HCT116 (cell line): ENCODE data around the gene CDC42SE2. TPM values are rescaled to one million over a fixed set of nuclear protein-coding genes. Genes with fewer than 3 reads are reported as not detected.

Source experiments
- ATAC-seq: fragments of 200-7000 bp; cut with Tn5 transposase; 2 replicates; pipeline ENCODE4 v1.9.1; 2020; ENCODE audit warnings: mild to moderate bottlenecking, moderate library complexity
- BruUV-seq: library from RNA; stranded (reverse); fragments of 400-500 nt; replicated peaks from 2 replicates; lab custom pipeline; 2021; lab: Mats Ljungman, UMichigan
- CTCF ChIA-PET: fragments of 300-600 bp; sonication (Branson Sonifier 250); formaldehyde crosslinking; loops from one replicate; lab custom pipeline; 2021; ENCODE audit warnings: antibody characterized with exemption; lab: Charles Lee
- POLR2A ChIA-PET: fragments of 300-600, 350-600 bp; sonication (Branson Sonifier 250); formaldehyde crosslinking; loops from one replicate; lab custom pipeline; 2021; ENCODE audit warnings: antibody characterized with exemption; lab: Charles Lee
- RAD21 ChIA-PET, 2 experiments: fragments of 300-600 bp; sonication (Branson Sonifier 250); formaldehyde crosslinking; loops; one replicate each; lab custom pipeline; 2023; ENCODE audit warnings: low total read pairs in 2 of 2; ENCODE audit not compliant: uncharacterized antibody in 2 of 2, unreplicated experiment in 2 of 2, low non-redundant PET in 1 of 2; lab: Charles Lee
- DNase-seq: peaks from one replicate; pipeline ENCODE4 v3.0.0-alpha.2; 2010; ENCODE audit warnings: low read depth, low spot score
- H2AFZ ChIP-seq: fragments of 200-600 bp; shearing (Covaris generic), sonication (generic); 2 replicates; pipeline ENCODE4 v1.6.1; 2017; ENCODE audit warnings: low read depth, mixed run types, mixed read lengths, antibody characterized with exemption, low read length; ENCODE audit not compliant: poor library complexity, severe bottlenecking
- H3K27ac ChIP-seq: 2 replicates; pipeline ENCODE4 v1.5.1; 2012; ENCODE audit warnings: low read depth, low read length
- H3K27me3 ChIP-seq: fragments of 200-600 bp; sonication (generic); 2 replicates; pipeline ENCODE4 v1.6.1; 2016; ENCODE audit warnings: mixed run types, low read length, mixed read lengths; ENCODE audit not compliant: insufficient read depth
- H3K36me3 ChIP-seq, 2 experiments: fragments of 200-500 bp in 1 of 2; fragments of 200-600 bp in 1 of 2; sonication (Bioruptor generic) in 1 of 2; sonication (generic) in 1 of 2; 2 replicates each; pipeline versions ENCODE4 v1.5.1 to v1.6.1; 2014 to 2016; ENCODE audit warnings: low read length in 2 of 2, inconsistent platforms in 1 of 2, mixed read lengths in 1 of 2, mixed run types in 1 of 2; ENCODE audit not compliant: insufficient read depth in 2 of 2, control insufficient read depth in 1 of 2
- H3K4me1 ChIP-seq, 2 experiments: fragments of 200-600 bp in 1 of 2; sonication (generic) in 1 of 2; 2 replicates each; pipeline versions ENCODE4 v1.5.1 to v1.6.1; 2012 to 2017; ENCODE audit warnings: low read length in 2 of 2, inconsistent platforms in 1 of 2, mild to moderate bottlenecking in 1 of 2, mixed read lengths in 1 of 2, mixed run types in 1 of 2, moderate library complexity in 1 of 2; ENCODE audit not compliant: insufficient read depth in 2 of 2, control insufficient read depth in 1 of 2
- H3K4me2 ChIP-seq: fragments of 200-600 bp; sonication (generic); 2 replicates; pipeline ENCODE4 v1.6.1; 2017; ENCODE audit warnings: mixed run types, low read length, mixed read lengths
- H3K4me3 ChIP-seq, 2 experiments: fragments of 200-600 bp in 1 of 2; sonication (generic) in 1 of 2; replicated peaks in 1 of 2; 2 replicates each; pipeline ENCODE4 v1.5.1; 2011 to 2016; ENCODE audit warnings: low read length in 2 of 2, control low read depth in 1 of 2, low read depth in 1 of 2, mild to moderate bottlenecking in 1 of 2, mixed read lengths in 1 of 2, mixed run types in 1 of 2
- H3K79me2 ChIP-seq: fragments of 200-600 bp; sonication (generic); 2 replicates; pipeline ENCODE4 v1.6.1; 2017; ENCODE audit warnings: mild to moderate bottlenecking, mixed run types, low read length, moderate library complexity, mixed read lengths; ENCODE audit not compliant: insufficient read depth
- H3K9ac ChIP-seq: fragments of 200-600 bp; sonication (generic); 2 replicates; pipeline ENCODE4 v1.6.1; 2016; ENCODE audit warnings: low read length, mixed read lengths
- H3K9me2 ChIP-seq: fragments of 200-600 bp; sonication (generic), shearing (Covaris generic); 2 replicates; pipeline ENCODE4 v1.6.1; 2017; ENCODE audit warnings: mixed run types, mild to moderate bottlenecking, moderate library complexity; ENCODE audit not compliant: insufficient read depth
- H3K9me3 ChIP-seq, 2 experiments: fragments of 200-500 bp in 1 of 2; fragments of 200-600 bp in 1 of 2; sonication (Bioruptor generic) in 1 of 2; sonication (generic) in 1 of 2; 2 replicates each; pipeline ENCODE4 v1.6.1; 2014 to 2017; ENCODE audit warnings: low read length in 2 of 2, mixed read lengths in 2 of 2, inconsistent platforms in 1 of 2, low read depth in 1 of 2, mild to moderate bottlenecking in 1 of 2, mixed run types in 1 of 2, moderate library complexity in 1 of 2; ENCODE audit not compliant: control insufficient read depth in 1 of 2, insufficient read depth in 1 of 2
- H4K20me1 ChIP-seq: fragments of 200-600 bp; sonication (generic), shearing (Covaris generic); 2 replicates; pipeline ENCODE4 v1.6.1; 2017; ENCODE audit warnings: mixed run types, mild to moderate bottlenecking, moderate library complexity; ENCODE audit not compliant: insufficient read depth
- ATF3 ChIP-seq: IDR thresholded peaks from 2 replicates; pipeline ENCODE4 v1.6.1; 2012
- CBX3 ChIP-seq: IDR thresholded peaks from 2 replicates; pipeline ENCODE4 v1.6.1; 2012; ENCODE audit warnings: low read depth
- CEBPB ChIP-seq: IDR thresholded peaks from 2 replicates; pipeline ENCODE4 v1.6.1; 2012; ENCODE audit warnings: low read depth
- CTCF ChIP-seq, 3 experiments: fragments of 200-600 bp in 1 of 3; sonication (generic) in 1 of 3; IDR thresholded peaks in 2 of 3; conservative IDR thresholded peaks in 1 of 3; 2 replicates each; pipeline ENCODE4 v1.5.1; 2012 to 2017; ENCODE audit warnings: low read depth in 2 of 3, low read length in 2 of 3, antibody characterized with exemption in 1 of 3, borderline replicate concordance in 1 of 3, control low read depth in 1 of 3, mild to moderate bottlenecking in 1 of 3, mixed read lengths in 1 of 3, mixed run types in 1 of 3, moderate library complexity in 1 of 3; ENCODE audit not compliant: insufficient read depth in 1 of 3
- POLR2A ChIP-seq: IDR thresholded peaks from 2 replicates; pipeline ENCODE4 v1.7.0; 2011; ENCODE audit warnings: borderline replicate concordance; ENCODE audit not compliant: insufficient read depth, insufficient read length; ENCODE audit errors: extremely low read depth
- SIN3A ChIP-seq: IDR thresholded peaks from 2 replicates; pipeline ENCODE4 v1.6.1; 2012; ENCODE audit warnings: low read depth
- SRF ChIP-seq: IDR thresholded peaks from 2 replicates; pipeline ENCODE4 v1.6.1; 2012; ENCODE audit warnings: low read depth
- TCF7L2 ChIP-seq: IDR thresholded peaks from 2 replicates; pipeline ENCODE4 v1.7.0; 2011; ENCODE audit warnings: borderline replicate concordance, inconsistent platforms; ENCODE audit not compliant: insufficient read depth, insufficient read length; ENCODE audit errors: extremely low read depth
- YY1 ChIP-seq: IDR thresholded peaks from 2 replicates; pipeline ENCODE4 v1.6.1; 2011; ENCODE audit warnings: low read length, low read depth, moderate library complexity, mild to moderate bottlenecking; ENCODE audit not compliant: insufficient replicate concordance; ENCODE audit errors: extremely low read depth
- ZFX ChIP-seq: fragments of 450-650 bp; IDR thresholded peaks from 2 replicates; pipeline ENCODE4 v1.6.1; 2017
- intact Hi-C: fragments of 100-400 bp; cut with micrococcal nuclease; formaldehyde crosslinking; loops from 2 replicates; pipeline ENCODE4 v1.10.0; 2022
- total RNA-seq: library from RNA; stranded (reverse); gene quantifications from one replicate; pipeline ENCODE4 v1.2.1, GENCODE V29; 2021; ENCODE audit not compliant: unreplicated experiment
- TF ChIP-seq, protein P1 (sequence below): IDR thresholded peaks from 2 replicates; pipeline ENCODE4 v1.6.1; 2012
- TF ChIP-seq, protein P2 (sequence below): IDR thresholded peaks from 2 replicates; pipeline ENCODE4 v1.6.1; 2011; ENCODE audit warnings: mild to moderate bottlenecking, low read length, moderate library complexity; ENCODE audit not compliant: insufficient replicate concordance; ENCODE audit errors: extremely low read depth

CDC42SE2 gene
- total RNA-seq, 1 experiment from 2014 or later = 27.0 TPM

DNA sequence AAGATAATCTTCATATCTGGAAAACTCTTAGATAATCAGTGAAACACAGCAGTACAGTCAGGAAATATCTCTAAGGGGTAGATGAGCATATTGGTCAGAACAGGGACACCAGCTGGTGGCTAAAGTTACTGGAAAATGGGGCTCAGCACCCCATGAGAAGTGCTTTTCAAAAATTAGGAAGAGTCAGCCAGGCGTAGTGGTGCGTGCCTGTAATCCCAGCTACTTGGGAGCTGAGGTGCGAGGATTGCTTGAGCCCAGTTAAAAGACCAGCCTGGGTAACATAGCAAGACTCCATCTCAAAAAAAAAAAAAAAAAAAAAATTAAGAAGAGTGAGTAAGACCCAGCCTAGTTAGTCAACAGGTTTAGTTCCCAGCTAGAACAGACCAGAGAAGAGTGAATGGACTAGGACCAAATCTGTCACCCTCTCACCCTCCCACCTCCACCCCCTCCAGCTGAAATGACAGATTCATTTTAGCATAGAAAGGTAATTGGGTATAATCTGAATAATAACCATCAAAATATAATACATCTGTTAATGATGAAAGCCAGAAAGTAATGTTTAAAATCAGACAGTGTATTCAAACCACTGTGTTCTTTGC, 120.9 kb downstream of the CDC42SE2 start:
- H3K4me2 ChIP-seq = no peak overlapping the region
- no peaks in the 10 kb centered on the region for H3K27me3 ChIP-seq
- CTCF ChIA-PET = interaction anchor here (0.7 kb wide), 1 partner anchor 29 kb away, joined by 3 read pairs; no protein-coding TSS in a partner anchor
- BruUV-seq = no TSS peak
- H3K4me1 ChIP-seq = peaks cover 2 to 9% of the 10 kb centered on the region in 2 experiments; a peak in 2 of 4 replicates
- H3K4me3 ChIP-seq = no peak overlapping the region
- no peak for ATAC-seq
- intact Hi-C loops = loop anchor here (5.0 to 10.0 kb wide), 2 partner anchors 272 to 1480 kb away; partner anchors contain the start of gene CHSY3
- RAD21 ChIA-PET = interaction anchor here in 1 of 2 experiments (0.6 kb wide), 1 partner anchor 219 kb away, joined by 3 read pairs; no protein-coding TSS in a partner anchor
- peaks cover under 1% of the 10 kb centered on the region; the same call in 1 of the 2 replicates for H3K79me2 ChIP-seq
- no peaks in the 10 kb centered on the region for H3K9me2 ChIP-seq
- no peak overlapping the region for H2AFZ ChIP-seq
- H3K9me3 ChIP-seq = no peaks in the 10 kb centered on the region
- POLR2A ChIA-PET = no interaction called here
- no peak overlapping the region for H3K27ac ChIP-seq
- peaks cover 2 to 4% of the 10 kb centered on the region in 2 experiments; a peak in 1 of 4 replicates for H3K36me3 ChIP-seq
- TF ChIP-seq CBX3 (no peak), YY1 (no peak), SIN3A (no peak), TCF7L2 (no peak), SRF (no peak)
- DNase-seq = no peak
- H4K20me1 ChIP-seq = no peaks in the 10 kb centered on the region
- H3K9ac ChIP-seq = no peak overlapping the region

DNA sequence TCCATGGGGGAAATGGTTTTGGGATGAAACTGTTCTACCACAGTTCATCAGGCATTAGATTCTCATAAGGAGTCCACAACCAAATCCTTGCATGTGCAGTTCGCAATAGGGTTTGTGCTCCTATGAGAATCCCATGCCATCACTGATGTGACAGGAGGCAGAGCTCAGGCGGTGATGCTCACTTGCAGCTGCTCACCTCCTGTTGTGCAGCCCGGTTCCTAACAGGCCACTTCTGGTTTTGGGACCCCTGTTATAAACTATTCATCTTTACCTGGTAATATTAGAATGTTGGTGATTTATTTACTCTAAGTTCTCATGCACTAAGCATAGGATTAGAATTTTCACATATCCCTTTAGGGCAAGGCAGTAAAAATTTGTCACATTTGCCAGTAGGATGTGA, 122.3 kb downstream of the CDC42SE2 start:
- BruUV-seq = no TSS peak
- Histone ChIP-seq H4K20me1 (no peaks in the 10 kb centered on the region), H3K27ac (no peak overlapping the region), H3K9me3 (no peaks in the 10 kb centered on the region), H3K36me3 (peaks cover 2 to 4% of the 10 kb centered on the region in 2 experiments; a peak in 1 of 4 replicates), H3K27me3 (no peaks in the 10 kb centered on the region), H3K9ac (no peak overlapping the region), H3K79me2 (no peaks in the 10 kb centered on the region; the same call in 1 of the 2 replicates), H3K9me2 (no peaks in the 10 kb centered on the region), H2AFZ (no peak overlapping the region), H3K4me1 (peaks cover 0 to 5% of the 10 kb centered on the region in 2 experiments; a peak in 1 of 4 replicates), H3K4me3 (no peak overlapping the region), H3K4me2 (no peak overlapping the region)
- intact Hi-C loops = loop anchor here (10.0 kb wide), 1 partner anchor 1481 kb away; the partner anchor contains the start of gene CHSY3
- POLR2A ChIA-PET = no interaction called here
- ATAC-seq (no peak), DNase-seq (no peak)
- RAD21 ChIA-PET = no interaction called here
- TF ChIP-seq, protein P1, sequence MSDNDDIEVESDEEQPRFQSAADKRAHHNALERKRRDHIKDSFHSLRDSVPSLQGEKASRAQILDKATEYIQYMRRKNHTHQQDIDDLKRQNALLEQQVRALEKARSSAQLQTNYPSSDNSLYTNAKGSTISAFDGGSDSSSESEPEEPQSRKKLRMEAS = no peak
- TF ChIP-seq, protein P2, sequence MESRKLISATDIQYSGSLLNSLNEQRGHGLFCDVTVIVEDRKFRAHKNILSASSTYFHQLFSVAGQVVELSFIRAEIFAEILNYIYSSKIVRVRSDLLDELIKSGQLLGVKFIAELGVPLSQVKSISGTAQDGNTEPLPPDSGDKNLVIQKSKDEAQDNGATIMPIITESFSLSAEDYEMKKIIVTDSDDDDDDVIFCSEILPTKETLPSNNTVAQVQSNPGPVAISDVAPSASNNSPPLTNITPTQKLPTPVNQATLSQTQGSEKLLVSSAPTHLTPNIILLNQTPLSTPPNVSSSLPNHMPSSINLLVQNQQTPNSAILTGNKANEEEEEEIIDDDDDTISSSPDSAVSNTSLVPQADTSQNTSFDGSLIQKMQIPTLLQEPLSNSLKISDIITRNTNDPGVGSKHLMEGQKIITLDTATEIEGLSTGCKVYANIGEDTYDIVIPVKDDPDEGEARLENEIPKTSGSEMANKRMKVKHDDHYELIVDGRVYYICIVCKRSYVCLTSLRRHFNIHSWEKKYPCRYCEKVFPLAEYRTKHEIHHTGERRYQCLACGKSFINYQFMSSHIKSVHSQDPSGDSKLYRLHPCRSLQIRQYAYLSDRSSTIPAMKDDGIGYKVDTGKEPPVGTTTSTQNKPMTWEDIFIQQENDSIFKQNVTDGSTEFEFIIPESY = no peak
- TF ChIP-seq SIN3A (no peak), POLR2A (no peak), SRF (no peak), CEBPB (no peak), CTCF (IDR thresholded peaks at IDR 0.05 in 2 of 3, conservative IDR thresholded peaks at IDR 0.05 in 1 of 3; ENCODE audit: borderline replicate concordance in 1 of 3, insufficient read depth in 1 of 3, low read depth in 2 of 3, low read length in 2 of 3) (no peak), ZFX (no peak), ATF3 (no peak)
- CTCF ChIA-PET = no interaction called here
